Measurements from ENCODE around the gene DPP6.

DNA sequence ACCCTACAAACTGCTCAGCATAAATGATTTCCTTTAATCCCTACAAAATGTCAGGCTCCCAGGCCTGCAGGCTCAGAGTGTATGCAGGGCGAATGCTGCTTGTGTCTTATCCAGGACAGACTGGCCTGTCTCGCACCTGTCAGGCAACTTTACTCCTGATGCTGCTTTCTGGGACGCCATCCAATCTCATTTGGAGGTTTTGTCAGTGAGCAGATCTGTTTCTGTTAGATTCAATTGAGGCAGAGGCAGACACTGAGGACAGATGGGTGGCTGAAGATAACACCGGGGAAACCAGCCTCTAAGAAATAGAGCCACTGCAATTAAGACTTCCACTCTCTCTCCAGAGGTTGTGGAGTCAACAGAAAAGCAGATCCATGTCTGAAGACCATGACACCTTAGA lies 115.6 kb downstream of the DPP6 start:
- TF ChIP-seq, protein P1, sequence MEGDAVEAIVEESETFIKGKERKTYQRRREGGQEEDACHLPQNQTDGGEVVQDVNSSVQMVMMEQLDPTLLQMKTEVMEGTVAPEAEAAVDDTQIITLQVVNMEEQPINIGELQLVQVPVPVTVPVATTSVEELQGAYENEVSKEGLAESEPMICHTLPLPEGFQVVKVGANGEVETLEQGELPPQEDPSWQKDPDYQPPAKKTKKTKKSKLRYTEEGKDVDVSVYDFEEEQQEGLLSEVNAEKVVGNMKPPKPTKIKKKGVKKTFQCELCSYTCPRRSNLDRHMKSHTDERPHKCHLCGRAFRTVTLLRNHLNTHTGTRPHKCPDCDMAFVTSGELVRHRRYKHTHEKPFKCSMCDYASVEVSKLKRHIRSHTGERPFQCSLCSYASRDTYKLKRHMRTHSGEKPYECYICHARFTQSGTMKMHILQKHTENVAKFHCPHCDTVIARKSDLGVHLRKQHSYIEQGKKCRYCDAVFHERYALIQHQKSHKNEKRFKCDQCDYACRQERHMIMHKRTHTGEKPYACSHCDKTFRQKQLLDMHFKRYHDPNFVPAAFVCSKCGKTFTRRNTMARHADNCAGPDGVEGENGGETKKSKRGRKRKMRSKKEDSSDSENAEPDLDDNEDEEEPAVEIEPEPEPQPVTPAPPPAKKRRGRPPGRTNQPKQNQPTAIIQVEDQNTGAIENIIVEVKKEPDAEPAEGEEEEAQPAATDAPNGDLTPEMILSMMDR (IDR thresholded peaks at IDR 0.05 in 4 of 5, conservative IDR thresholded peaks at IDR 0.05 in 1 of 5): no peak
- TF ChIP-seq POLR2A (IDR thresholded peaks at IDR 0.05): no peak
